CD4-positive, alpha-beta T cell treated with Interleukin-17A for 4 hours (primary cell): Measurements from ENCODE around the gene CCDC71L.
A peak's percentile ranks its signal among the peaks of the same experiment; 100 is the strongest.
"Not testable (repeated sequence)": the region's sequence is repeated elsewhere in the genome, so short reads cannot be mapped to it uniquely, and the experiment has no call there.

ENCODE experiments used
- DNase-seq: peaks from one replicate; pipeline ENCODE4 v3.0.0-alpha.2; 2020; ENCODE audit warnings: mixed read lengths

The CCDC71L gene

GRCh38 chr7:106660862-106661720 lies at the start of gene CCDC71L:
Gene CCDC71L (minus strand): TSS chr7:106661158. CDS start chr7:106660896, 262 bp downstream.
- peak; percentile 92 for DNase-seq

DNA sequence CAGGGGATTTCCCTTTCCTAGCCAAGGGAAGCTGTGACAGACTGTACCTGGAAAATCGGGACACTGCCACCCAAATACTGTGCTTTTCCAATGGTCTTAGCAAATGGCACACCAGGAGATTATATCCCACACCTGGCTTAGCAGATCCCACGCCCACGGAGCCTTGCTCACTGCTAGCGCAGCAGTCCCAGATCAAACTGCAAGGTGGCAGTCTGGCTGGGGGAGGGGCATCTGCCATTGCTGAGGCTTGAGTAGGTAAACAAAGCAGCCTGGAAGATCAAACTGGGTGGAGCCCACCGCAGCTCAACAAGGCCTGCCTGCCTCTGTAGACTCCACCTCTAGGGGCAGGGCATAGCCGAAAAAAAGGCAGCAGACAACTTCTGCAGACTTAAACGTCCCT lies 48.6 kb upstream of the CCDC71L start:
- not testable (repeated sequence) for DNase-seq

- peak; percentile 48 for DNase-seq
These were observed 43.3 kb upstream of the CCDC71L start for GRCh38 chr7:106704000-106704840.

- DNase-seq, result no peak
These were observed 32.9 kb upstream of the CCDC71L start for GRCh38 chr7:106693677-106694353.

DNA sequence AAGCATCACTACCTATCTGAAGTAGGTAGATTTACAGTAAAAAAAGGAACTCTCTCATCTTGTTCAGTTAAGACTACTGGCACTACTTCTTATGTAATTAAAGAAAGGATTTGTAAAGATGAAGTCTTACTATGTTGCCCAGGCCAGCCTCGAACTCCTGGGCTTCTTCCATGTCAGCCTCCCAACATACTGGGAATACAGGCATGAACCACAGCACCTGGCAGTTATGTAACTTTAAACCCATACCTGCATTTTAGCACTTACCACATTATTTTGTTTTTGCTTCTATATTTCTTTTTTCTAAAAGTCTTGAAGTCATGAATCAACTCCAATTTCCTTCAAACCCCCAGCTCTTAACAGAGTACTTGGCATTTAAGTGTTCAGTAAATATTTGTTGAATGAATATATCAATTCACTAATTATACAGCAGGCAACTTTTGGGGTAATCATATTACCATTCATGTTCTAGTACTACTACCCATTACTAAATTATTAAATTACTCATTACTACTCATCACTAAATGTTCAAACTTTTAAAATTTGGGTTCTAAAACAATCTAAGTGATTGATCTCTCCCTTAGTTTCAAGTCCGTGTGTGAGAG lies 31.6 kb upstream of the CCDC71L start:
- DNase-seq, result no peak

GRCh38 chr7:106688161-106688560 lies 27.2 kb upstream of the CCDC71L start:
- DNase-seq, result not testable (repeated sequence)

GRCh38 chr7:106683941-106684340 lies 23.0 kb upstream of the CCDC71L start:
- no peak for DNase-seq

GRCh38 chr7:106681815-106682495 lies 21.0 kb upstream of the CCDC71L start:
- no peak for DNase-seq

GRCh38 chr7:106679153-106679931 lies 18.4 kb upstream of the CCDC71L start:
- no peak for DNase-seq

GRCh38 chr7:106678795-106679152 lies 17.8 kb upstream of the CCDC71L start:
- no peak for DNase-seq

DNA sequence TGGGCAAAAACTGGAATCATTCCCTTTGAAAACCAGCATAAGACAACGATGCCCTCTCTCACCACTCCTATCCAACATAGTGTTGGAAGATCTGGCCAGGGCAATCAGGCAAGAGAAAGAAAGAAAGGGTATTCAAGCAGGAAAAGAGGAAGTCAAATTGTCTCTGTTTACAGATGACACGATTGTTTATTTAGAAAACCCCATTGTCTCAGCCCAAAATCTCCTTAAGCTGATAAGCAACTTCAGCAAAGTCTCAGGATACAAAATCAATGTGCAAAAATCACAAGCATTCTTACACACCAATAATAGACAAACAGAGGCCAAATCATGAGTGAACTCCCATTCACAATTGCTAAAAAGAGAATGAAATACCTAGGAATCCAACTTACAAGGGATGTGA lies 15.5 kb upstream of the CCDC71L start:
- not testable (repeated sequence) for DNase-seq

- DNase-seq, result not testable (repeated sequence)
These were observed 12.7 kb upstream of the CCDC71L start for GRCh38 chr7:106673688-106674087.

- not testable (repeated sequence) for DNase-seq
These were observed 11.0 kb upstream of the CCDC71L start for GRCh38 chr7:106671930-106672329.

- DNase-seq, result no peak
These were observed 10.2 kb upstream of the CCDC71L start for GRCh38 chr7:106671160-106671559.

GRCh38 chr7:106668861-106669524 lies 8.0 kb upstream of the CCDC71L start:
- DNase-seq, result peak; percentile 7

GRCh38 chr7:106666353-106666752 lies 5.4 kb upstream of the CCDC71L start:
- DNase-seq, result no peak

GRCh38 chr7:106664343-106664742 lies 3.4 kb upstream of the CCDC71L start:
- DNase-seq, result no peak

GRCh38 chr7:106659963-106660861 lies 746 bp downstream of the CCDC71L start:
- DNase-seq, result peak; percentile 84

- no peak for DNase-seq
These were observed 1.6 kb downstream of the CCDC71L start for GRCh38 chr7:106659166-106659962.
